RWPE2 (cell line): ENCODE data around the gene TBR1.

Source experiments
- ATAC-seq: fragments of 200-7000 bp; cut with Tn5 transposase; 3 replicates; pipeline ENCODE4 v1.9.1; 2021; ENCODE audit warnings: low read depth
- DNase-seq: peaks from one replicate; pipeline ENCODE4 v3.0.0-alpha.2; 2020; ENCODE audit warnings: low spot score
- H3K27ac ChIP-seq: fragments of 450-650 bp; 2 replicates; pipeline ENCODE4 v1.5.1; 2017; ENCODE audit warnings: mild to moderate bottlenecking; ENCODE audit not compliant: poor library complexity, severe bottlenecking
- H3K27me3 ChIP-seq: fragments of 250-450 bp; sonication (Bioruptor Pico); 2 replicates; pipeline ENCODE4 v1.5.1; 2021; ENCODE audit warnings: mild to moderate bottlenecking, moderate library complexity; ENCODE audit not compliant: insufficient read depth, poor library complexity, severe bottlenecking
- H3K36me3 ChIP-seq: fragments of 250-450 bp; sonication (Bioruptor Pico); 2 replicates; pipeline ENCODE4 v1.5.1; 2020; ENCODE audit warnings: low read depth, mild to moderate bottlenecking, moderate library complexity
- H3K4me1 ChIP-seq: fragments of 250-450 bp; sonication (Bioruptor Pico); 2 replicates; pipeline ENCODE4 v1.5.1; 2021; ENCODE audit warnings: mild to moderate bottlenecking, moderate library complexity; ENCODE audit not compliant: insufficient read depth, poor library complexity, severe bottlenecking
- H3K4me3 ChIP-seq: fragments of 250-450 bp; sonication (Bioruptor Pico); 2 replicates; pipeline ENCODE4 v1.5.1; 2021; ENCODE audit warnings: mild to moderate bottlenecking, moderate library complexity; ENCODE audit not compliant: severe bottlenecking
- H3K9me3 ChIP-seq: fragments of 250-450 bp; sonication (Bioruptor Pico); 2 replicates; pipeline ENCODE4 v1.5.1; 2021; ENCODE audit warnings: mild to moderate bottlenecking, moderate library complexity; ENCODE audit not compliant: severe bottlenecking
- CTCF ChIP-seq: fragments of 450-650 bp; IDR thresholded peaks from one replicate; pipeline ENCODE4 v1.5.1; 2017; ENCODE audit warnings: mild to moderate bottlenecking, moderate library complexity; ENCODE audit not compliant: poor library complexity, severe bottlenecking

Gene TBR1

GRCh38 chr2:161402297-161402696 is 13.8 kb upstream of the TBR1 start:
- H3K4me3 ChIP-seq: no peak overlapping the region
- ATAC-seq (no peak), DNase-seq (no peak)
- H3K9me3 ChIP-seq: peaks cover 2% of the 10 kb centered on the region
- H3K4me1 ChIP-seq: no peaks in the 10 kb centered on the region
- peaks cover 43% of the 10 kb centered on the region for H3K36me3 ChIP-seq
- H3K27ac ChIP-seq: no peak overlapping the region
- no peaks in the 10 kb centered on the region for H3K27me3 ChIP-seq
- TF ChIP-seq CTCF: no peak

GRCh38 chr2:161406316-161406715 is 9.8 kb upstream of the TBR1 start:
- no peak overlapping the region for H3K27ac ChIP-seq
- no peak overlapping the region for H3K4me3 ChIP-seq
- DNase-seq (no peak), ATAC-seq (no peak)
- H3K36me3 ChIP-seq: peaks cover 28% of the 10 kb centered on the region
- TF ChIP-seq CTCF: no peak
- H3K27me3 ChIP-seq: no peaks in the 10 kb centered on the region
- H3K9me3 ChIP-seq: no peaks in the 10 kb centered on the region
- no peaks in the 10 kb centered on the region for H3K4me1 ChIP-seq

GRCh38 chr2:161407597-161407996 is 8.5 kb upstream of the TBR1 start:
- ATAC-seq (no peak), DNase-seq (no peak)
- Histone ChIP-seq H3K9me3 (no peaks in the 10 kb centered on the region), H3K4me1 (no peaks in the 10 kb centered on the region), H3K4me3 (no peak overlapping the region), H3K36me3 (peaks cover 23% of the 10 kb centered on the region), H3K27me3 (no peaks in the 10 kb centered on the region), H3K27ac (no peak overlapping the region)
- TF ChIP-seq CTCF: no peak

GRCh38 chr2:161409308-161409907 is 6.7 kb upstream of the TBR1 start:
- no peak overlapping the region for H3K27ac ChIP-seq
- H3K36me3 ChIP-seq: peaks cover 17% of the 10 kb centered on the region
- H3K4me3 ChIP-seq: no peak overlapping the region
- no peak for TF ChIP-seq CTCF
- H3K4me1 ChIP-seq: no peaks in the 10 kb centered on the region
- ATAC-seq: no peak
- peaks cover 7% of the 10 kb centered on the region for H3K27me3 ChIP-seq
- no peaks in the 10 kb centered on the region for H3K9me3 ChIP-seq
- DNase-seq: no peak

- no peak overlapping the region for H3K4me3 ChIP-seq
- no peak overlapping the region for H3K27ac ChIP-seq
- H3K9me3 ChIP-seq: no peaks in the 10 kb centered on the region
- H3K36me3 ChIP-seq: peaks cover 17% of the 10 kb centered on the region
- no peak for TF ChIP-seq CTCF
- DNase-seq (no peak), ATAC-seq (no peak)
- H3K27me3 ChIP-seq: peaks cover 36% of the 10 kb centered on the region
- H3K4me1 ChIP-seq: no peaks in the 10 kb centered on the region
Observed at GRCh38 chr2:161412346-161412745, 3.8 kb upstream of the TBR1 start.
